Esophagus muscularis mucosa (tissue), 4 donors: ENCODE results near the gene MRO. TPM values are rescaled to one million over a fixed set of nuclear protein-coding genes. Genes with fewer than 3 reads are reported as not detected.
A peak's percentile ranks its signal among the peaks of the same experiment; 100 is the strongest.

Experiments
- DNase-seq: peaks from one replicate; pipeline ENCODE4 v3.0.0-alpha.2; 2017; ENCODE audit errors: extremely low spot score
- H3K27ac ChIP-seq, 4 donors: fragments of 200-600 bp; sonication (generic); replicated peaks in 1 of 4; 1 replicate in 3 of 4; 2 replicates in 1 of 4; pipeline ENCODE4 v1.5.1; 2016 to 2019; ENCODE audit warnings: mild to moderate bottlenecking in 1 of 4
- H3K27me3 ChIP-seq, 4 donors: fragments of 200-600 bp; sonication (generic); one replicate each; pipeline versions ENCODE4 v1.5.1 to v1.6.0; 2016 to 2019
- H3K36me3 ChIP-seq, 4 donors: fragments of 200-600 bp; sonication (generic); one replicate each; pipeline ENCODE4 v1.5.1; 2016 to 2019
- H3K4me1 ChIP-seq, 4 donors: fragments of 200-600 bp; sonication (generic); one replicate each; pipeline ENCODE4 v1.5.1; 2016 to 2019
- H3K4me3 ChIP-seq, 4 donors: fragments of 200-600 bp; sonication (generic); 1 replicate in 2 of 4; 2 replicates in 2 of 4; pipeline ENCODE4 v1.5.1; 2016 to 2019; ENCODE audit warnings: mild to moderate bottlenecking in 4 of 4, moderate library complexity in 1 of 4
- H3K9me3 ChIP-seq, 4 donors: fragments of 200-600 bp; sonication (generic); 1 replicate in 3 of 4; 2 replicates in 1 of 4; pipeline ENCODE4 v1.5.1; 2016 to 2019
- EP300 ChIP-seq: sonication (generic); formaldehyde crosslinking; IDR thresholded peaks from one replicate; pipeline ENCODE4 v1.6.1; 2017; ENCODE audit warnings: antibody characterized with exemption
- POLR2A ChIP-seq: fragments of 450-650 bp; IDR thresholded peaks from one replicate; pipeline ENCODE4 v1.6.1; 2017; ENCODE audit warnings: antibody characterized with exemption, moderate library complexity, mild to moderate bottlenecking, low read depth
- POLR2AphosphoS5 ChIP-seq, 2 donors: sonication (generic); formaldehyde crosslinking; IDR thresholded peaks; one replicate each; pipeline ENCODE4 v1.6.1; 2017; ENCODE audit warnings: antibody characterized with exemption in 2 of 2
- WGBS: methylation state at CpG from one replicate; pipeline ENCODE4 v1.1.5; 2018; 5-methylcytosine and 5-hydroxymethylcytosine counted together
- intact Hi-C: fragments of 100-400 bp; cut with DNase I; formaldehyde crosslinking; loops from one replicate; pipeline ENCODE4 v1.15.1; 2023
- total RNA-seq, 4 donors: library from RNA; depleted of rRNA; stranded (reverse); fragments of >200 nt; gene quantifications; one replicate each; pipeline versions ENCODE4 v1.1.0 to v1.2.1, GENCODE V29; 2016
- TF ChIP-seq, protein P1 (sequence below), 3 experiments: fragments of 200-600 bp in 2 of 3; fragments of 450-650 bp in 1 of 3; sonication (generic) in 2 of 3; IDR thresholded peaks; one replicate each; pipeline ENCODE4 v1.5.1; 2017 to 2019; ENCODE audit warnings: antibody characterized with exemption in 3 of 3, mild to moderate bottlenecking in 2 of 3, moderate library complexity in 1 of 3

MRO gene
- 1 to 10 TPM in 1 of 4 donors, under 1 TPM in 3; 0.52 to 1.4 (median 0.83) TPM for total RNA-seq

DNA sequence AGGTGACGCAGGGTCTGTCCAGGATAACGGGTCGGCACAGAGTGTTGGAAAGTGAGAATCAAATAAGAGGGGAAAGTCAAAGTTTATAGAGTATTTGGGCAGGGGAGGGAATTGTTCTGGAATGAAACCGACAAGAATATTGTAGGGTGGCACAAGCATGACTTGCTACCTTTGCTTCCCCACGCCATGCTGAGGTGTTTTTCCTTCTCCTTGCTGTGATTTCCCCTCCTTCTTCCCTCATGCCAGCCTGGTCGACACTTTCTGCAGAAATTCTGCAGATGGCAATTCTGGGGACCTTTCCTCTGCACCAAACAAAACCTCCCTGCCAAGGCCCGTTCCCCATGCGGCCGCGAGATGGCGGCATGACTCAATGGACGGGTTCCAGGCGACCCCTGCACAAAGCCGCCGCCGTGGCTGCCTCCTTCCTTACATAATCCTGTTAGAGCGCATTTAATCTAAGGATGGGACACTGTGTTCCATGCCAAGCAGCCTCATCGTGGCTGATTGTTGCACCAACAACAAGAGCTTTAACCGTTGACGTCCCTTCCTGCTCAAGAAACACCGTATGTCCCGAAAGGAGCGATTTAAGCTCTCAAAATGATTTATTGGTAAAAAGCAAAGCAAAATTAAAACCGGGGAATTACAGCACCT, at the start of gene MRO:
TSS of gene MRO (minus strand) at position 289 of the 651 bp plus-strand sequence. CDS start 10,616 bp downstream, outside the sequence.
- Histone ChIP-seq H3K4me3 (peak within 1 kb of the TSS; percentile 40 to 58 (median 42)), H3K9me3 (no peaks in the 10 kb centered on the region), H3K27me3 (no peaks in the 10 kb centered on the region), H3K27ac (peak within 1 kb of the TSS in 3 of 4 donors; percentile 34 to 55 (median 38)), H3K36me3 (no peaks in the 10 kb centered on the region), H3K4me1 (peaks cover 20 to 35% (median 29%) of the 10 kb centered on the region in 4 donors)
- DNase-seq: peak; percentile 96
- intact Hi-C loops: loop anchor here (5.0 kb wide), 3 partner anchors 57 to 232 kb away; partner anchors contain the start of genes ELAC1 and ME2
- 1% methylated on average over 24 of the region's 24 CpGs for WGBS
- TF ChIP-seq POLR2A (no peak), EP300 (peak; percentile 70), POLR2AphosphoS5 (IDR thresholded peaks at IDR 0.05) (peak; percentile 78 to 85)
- TF ChIP-seq, protein P1, sequence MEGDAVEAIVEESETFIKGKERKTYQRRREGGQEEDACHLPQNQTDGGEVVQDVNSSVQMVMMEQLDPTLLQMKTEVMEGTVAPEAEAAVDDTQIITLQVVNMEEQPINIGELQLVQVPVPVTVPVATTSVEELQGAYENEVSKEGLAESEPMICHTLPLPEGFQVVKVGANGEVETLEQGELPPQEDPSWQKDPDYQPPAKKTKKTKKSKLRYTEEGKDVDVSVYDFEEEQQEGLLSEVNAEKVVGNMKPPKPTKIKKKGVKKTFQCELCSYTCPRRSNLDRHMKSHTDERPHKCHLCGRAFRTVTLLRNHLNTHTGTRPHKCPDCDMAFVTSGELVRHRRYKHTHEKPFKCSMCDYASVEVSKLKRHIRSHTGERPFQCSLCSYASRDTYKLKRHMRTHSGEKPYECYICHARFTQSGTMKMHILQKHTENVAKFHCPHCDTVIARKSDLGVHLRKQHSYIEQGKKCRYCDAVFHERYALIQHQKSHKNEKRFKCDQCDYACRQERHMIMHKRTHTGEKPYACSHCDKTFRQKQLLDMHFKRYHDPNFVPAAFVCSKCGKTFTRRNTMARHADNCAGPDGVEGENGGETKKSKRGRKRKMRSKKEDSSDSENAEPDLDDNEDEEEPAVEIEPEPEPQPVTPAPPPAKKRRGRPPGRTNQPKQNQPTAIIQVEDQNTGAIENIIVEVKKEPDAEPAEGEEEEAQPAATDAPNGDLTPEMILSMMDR (IDR thresholded peaks at IDR 0.05): peak in 2 of 3 experiments; percentile 93 to 94

DNA sequence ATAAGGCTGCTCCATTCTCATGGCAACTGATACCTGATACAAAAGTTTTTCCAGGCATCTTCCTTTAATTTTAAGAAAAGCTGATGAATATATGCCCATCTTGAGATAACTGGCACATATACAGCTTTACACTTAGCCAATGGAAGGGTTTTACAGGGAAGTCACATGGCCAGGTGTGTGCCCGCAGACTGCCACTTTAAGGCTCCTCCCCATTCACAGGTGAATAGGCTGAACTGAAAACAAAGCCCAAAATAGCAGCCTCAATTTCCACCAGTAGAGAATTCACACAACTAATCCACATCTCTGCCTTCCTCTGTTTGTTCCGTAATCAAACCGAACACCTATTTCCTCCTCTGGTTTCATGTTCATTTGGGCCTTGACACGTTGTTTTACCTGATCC, 49.3 kb upstream of the MRO start:
- WGBS: 85% methylated on average over 4 of the region's 4 CpGs
- no peaks in the 10 kb centered on the region for H3K27me3 ChIP-seq
- H3K27ac ChIP-seq: no peak overlapping the region
- TF ChIP-seq POLR2A (no peak), EP300 (no peak), POLR2AphosphoS5 (IDR thresholded peaks at IDR 0.05) (no peak)
- TF ChIP-seq, protein P1 (IDR thresholded peaks at IDR 0.05): no peak
- intact Hi-C loops: no loop called here
- H3K4me3 ChIP-seq: no peak overlapping the region
- H3K9me3 ChIP-seq: no peaks in the 10 kb centered on the region
- H3K36me3 ChIP-seq: no peaks in the 10 kb centered on the region
- no peak for DNase-seq
- peaks cover 0 to 7% (median under 1%) of the 10 kb centered on the region in 4 donors for H3K4me1 ChIP-seq

DNA sequence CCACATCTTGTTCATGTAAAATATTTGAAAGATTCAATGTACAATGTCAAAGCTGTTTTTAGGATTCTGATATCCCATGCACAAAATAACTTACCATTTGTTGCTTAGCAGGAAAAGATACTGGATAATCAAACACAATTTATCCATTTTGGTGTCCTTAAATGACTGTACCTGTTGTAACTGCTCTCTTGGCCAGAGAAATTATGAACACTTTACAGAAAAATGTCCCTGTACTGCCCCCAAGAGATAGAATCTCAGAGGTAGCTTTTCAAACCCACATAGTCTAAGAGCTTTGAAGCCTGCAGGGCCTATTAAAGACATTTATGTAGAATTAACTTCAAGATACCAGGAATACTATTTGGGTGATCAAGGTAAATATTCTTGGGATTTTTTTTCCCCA, 46.9 kb upstream of the MRO start:
- H3K27ac ChIP-seq: no peak overlapping the region
- H3K36me3 ChIP-seq: no peaks in the 10 kb centered on the region
- H3K27me3 ChIP-seq: no peaks in the 10 kb centered on the region
- TF ChIP-seq, protein P1 (IDR thresholded peaks at IDR 0.05): peak; percentile 8 to 21 (median 12)
- no peak for TF ChIP-seq POLR2AphosphoS5 (IDR thresholded peaks at IDR 0.05)
- H3K4me3 ChIP-seq: no peak overlapping the region
- intact Hi-C loops: no loop called here
- H3K4me1 ChIP-seq: peaks cover 4 to 22% (median 15%) of the 10 kb centered on the region in 4 donors
- H3K9me3 ChIP-seq: no peaks in the 10 kb centered on the region
- no peak for DNase-seq

DNA sequence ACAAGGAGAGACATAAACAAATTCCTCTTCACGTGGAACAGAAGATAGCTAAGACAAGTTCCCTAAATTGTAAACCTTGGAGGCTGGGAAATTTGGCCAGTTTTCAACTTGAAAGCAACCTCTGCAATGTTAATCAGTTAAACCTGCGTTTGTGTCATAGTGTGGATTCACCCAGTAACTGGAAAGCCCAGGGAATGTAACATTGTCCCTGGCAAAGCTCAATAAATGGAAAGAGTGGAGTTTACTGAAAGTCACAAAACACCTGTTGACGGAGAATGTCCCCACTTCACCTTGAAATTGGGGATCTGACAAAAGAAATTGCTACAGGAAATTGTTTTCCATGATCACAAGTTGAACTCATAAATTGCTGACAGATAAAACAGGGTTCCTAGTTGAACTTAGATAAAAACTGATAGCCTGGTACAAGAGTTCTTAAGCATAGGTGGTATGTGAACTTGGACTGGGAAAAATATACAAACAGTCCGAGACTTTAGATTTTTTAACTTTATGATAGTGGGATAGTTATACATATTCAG, 44.1 kb upstream of the MRO start:
- no peak for DNase-seq
- intact Hi-C loops: no loop called here
- Histone ChIP-seq H3K9me3 (no peaks in the 10 kb centered on the region), H3K4me3 (no peak overlapping the region), H3K27ac (peak overlapping the region in 1 of 4 donors; percentile 26), H3K27me3 (no peaks in the 10 kb centered on the region), H3K4me1 (peaks cover 4 to 22% (median 15%) of the 10 kb centered on the region in 4 donors), H3K36me3 (no peaks in the 10 kb centered on the region)
- WGBS: 39% methylated on average over 4 of the region's 4 CpGs
- TF ChIP-seq EP300: no peak
- TF ChIP-seq POLR2AphosphoS5 (IDR thresholded peaks at IDR 0.05): no peak
- TF ChIP-seq POLR2A: no peak
- TF ChIP-seq, protein P1 (IDR thresholded peaks at IDR 0.05): no peak
